Transverse colon (tissue), 4 donors: ENCODE data around the gene COLEC12. TPM values are rescaled to one million over a fixed set of nuclear protein-coding genes. Genes with fewer than 3 reads are reported as not detected.

Experiments
- DNase-seq: peaks from one replicate; pipeline ENCODE4 v3.0.0-alpha.2; 2019
- H3K27ac ChIP-seq, 4 donors: fragments of 200-600 bp; sonication (generic); 2 replicates each; pipeline ENCODE4 v1.5.1; 2016 to 2018; ENCODE audit warnings: inconsistent platforms in 4 of 4
- H3K27me3 ChIP-seq: fragments of 200-600 bp; sonication (generic); 2 replicates; pipeline ENCODE4 v1.5.1; 2017; ENCODE audit warnings: inconsistent platforms
- H3K36me3 ChIP-seq, 4 donors: fragments of 200-600 bp; sonication (generic); 2 replicates each; pipeline ENCODE4 v1.5.1; 2017 to 2019; ENCODE audit warnings: inconsistent platforms in 4 of 4
- H3K4me1 ChIP-seq, 4 donors: fragments of 200-600 bp; sonication (generic); 2 replicates each; pipeline ENCODE4 v1.5.1; 2017 to 2020; ENCODE audit warnings: inconsistent platforms in 4 of 4
- H3K4me3 ChIP-seq, 4 donors: fragments of 200-600 bp; sonication (generic); 1 replicate in 1 of 4; 2 replicates in 3 of 4; pipeline versions ENCODE4 v1.5.1 to v1.6.1; 2017 to 2019; ENCODE audit warnings: inconsistent platforms in 4 of 4
- H3K9me3 ChIP-seq, 2 donors: fragments of 200-600 bp; sonication (generic); 2 replicates each; pipeline ENCODE4 v1.5.1; 2017 to 2019; ENCODE audit warnings: inconsistent platforms in 2 of 2
- CTCF ChIP-seq, 5 experiments: fragments of 200-600 bp in 3 of 5; fragments of 450-650 bp in 2 of 5; sonication (generic) in 3 of 5; IDR thresholded peaks; 1 replicate in 2 of 5; 2 replicates in 3 of 5; pipeline ENCODE4 v1.5.1; 2016 to 2017; ENCODE audit warnings: antibody characterized with exemption in 5 of 5, inconsistent platforms in 3 of 5, mild to moderate bottlenecking in 2 of 5, moderate library complexity in 1 of 5
- EP300 ChIP-seq: sonication (generic); formaldehyde crosslinking; IDR thresholded peaks from one replicate; pipeline ENCODE4 v1.6.1; 2017; ENCODE audit warnings: antibody characterized with exemption, low read depth
- POLR2A ChIP-seq: fragments of 450-650 bp; IDR thresholded peaks from one replicate; pipeline ENCODE4 v1.6.1; 2016; ENCODE audit warnings: antibody characterized with exemption, mild to moderate bottlenecking, moderate library complexity
- POLR2AphosphoS5 ChIP-seq, 3 donors: sonication (generic); formaldehyde crosslinking; IDR thresholded peaks; one replicate each; pipeline ENCODE4 v1.6.1; 2016; ENCODE audit warnings: antibody characterized with exemption in 3 of 3
- WGBS, 2 donors: methylation state at CpG; one replicate each; pipeline ENCODE4 v1.1.5; 2018; ENCODE audit warnings: low coverage in 1 of 2; 5-methylcytosine and 5-hydroxymethylcytosine counted together
- in situ Hi-C, 4 donors: fragments of 200-750 bp; cut with MboI; loops; one replicate each; pipeline versions ENCODE4 v1.15.0 to v1.15.1; 2017; ENCODE audit warnings: low sequenced_read_pairs in 3 of 4, low pct_ligation_motif_present in 1 of 4, low pct_unique_long_range_greater_than_20kb in 1 of 4
- intact Hi-C: fragments of 100-400 bp; cut with DNase I; formaldehyde crosslinking; loops from one replicate; pipeline ENCODE4 v1.15.1; 2023; ENCODE audit warnings: low total_unique reads
- total RNA-seq, 4 donors: library from RNA; depleted of rRNA; stranded (reverse); fragments of >200 nt; gene quantifications; one replicate each; pipeline ENCODE4 v1.1.0, GENCODE V29; 2016

COLEC12 gene
- total RNA-seq, 4 donors from 2014 or later, result 1.4 to 7.8 (median 2.8) TPM

- intact Hi-C loops, result no loop called here
- Histone ChIP-seq H3K4me1 (peaks cover 0 to 16% (median 6%) of the 10 kb centered on the region in 4 donors), H3K4me3 (peak overlapping the region; percentile 1 to 57 (median 42)), H3K36me3 (no peaks in the 10 kb centered on the region), H3K9me3 (no peaks in the 10 kb centered on the region), H3K27me3 (peaks cover 38% of the 10 kb centered on the region), H3K27ac (peak overlapping the region in 3 of 4 donors; percentile 26 to 55 (median 36))
- 0 to 11% methylated on average over 6 to 32 of the region's 32 CpGs for WGBS, 2 donors
- no peak for DNase-seq
- in situ Hi-C loops, result no loop called here
- TF ChIP-seq POLR2A (no peak), CTCF (IDR thresholded peaks at IDR 0.05) (no peak), EP300 (no peak), POLR2AphosphoS5 (IDR thresholded peaks at IDR 0.05) (no peak)
Measured at GRCh38 chr18:498931-499775, 1.3 kb downstream of the COLEC12 start.

- H3K9me3 ChIP-seq, result no peaks in the 10 kb centered on the region
- in situ Hi-C loops (no loop called here), intact Hi-C loops (no loop called here)
- no peak overlapping the region for H3K27ac ChIP-seq
- DNase-seq, result no peak
- whole genome bisulfite sequencing, 2 donors, result 56 to 66% methylated on average over 3 to 6 of the region's 6 CpGs
- TF ChIP-seq POLR2AphosphoS5 (IDR thresholded peaks at IDR 0.05), result no peak
- peaks cover 0 to 16% (median 6%) of the 10 kb centered on the region in 4 donors for H3K4me1 ChIP-seq
- no peaks in the 10 kb centered on the region for H3K36me3 ChIP-seq
- no peak overlapping the region for H3K4me3 ChIP-seq
- H3K27me3 ChIP-seq, result peaks cover 38% of the 10 kb centered on the region
Measured at GRCh38 chr18:497688-498087, 2.8 kb downstream of the COLEC12 start.

- intact Hi-C loops (no loop called here), in situ Hi-C loops (no loop called here)
- peaks cover 26% of the 10 kb centered on the region for H3K27me3 ChIP-seq
- H3K4me1 ChIP-seq, result peaks cover 0 to 16% (median 3%) of the 10 kb centered on the region in 4 donors
- DNase-seq, result no peak
- TF ChIP-seq POLR2AphosphoS5 (IDR thresholded peaks at IDR 0.05) (no peak), EP300 (no peak), POLR2A (no peak), CTCF (IDR thresholded peaks at IDR 0.05) (no peak)
- no peaks in the 10 kb centered on the region for H3K36me3 ChIP-seq
- H3K4me3 ChIP-seq, result no peak overlapping the region
- 75% methylated on average over 7 of the region's 7 CpGs; no CpG with 5 or more reads in 1 of the 2 donors for WGBS, 2 donors
- no peaks in the 10 kb centered on the region for H3K9me3 ChIP-seq
- no peak overlapping the region for H3K27ac ChIP-seq
Measured at GRCh38 chr18:495452-495851, 5.0 kb downstream of the COLEC12 start.

- in situ Hi-C loops, result no loop called here
- DNase-seq, result no peak
- Histone ChIP-seq H3K27me3 (peaks cover 22% of the 10 kb centered on the region), H3K36me3 (no peaks in the 10 kb centered on the region), H3K4me3 (no peak overlapping the region), H3K9me3 (no peaks in the 10 kb centered on the region), H3K4me1 (peaks cover 0 to 13% (median 1%) of the 10 kb centered on the region in 4 donors), H3K27ac (no peak overlapping the region)
- WGBS, 2 donors, result 74 to 78% methylated on average over 1 of the region's 1 CpG
- intact Hi-C loops, result no loop called here
- TF ChIP-seq CTCF (IDR thresholded peaks at IDR 0.05), result no peak
- no peak for TF ChIP-seq EP300
- TF ChIP-seq POLR2A, result no peak
- no peak for TF ChIP-seq POLR2AphosphoS5 (IDR thresholded peaks at IDR 0.05)
Measured at GRCh38 chr18:495017-495416, 5.5 kb downstream of the COLEC12 start.
